ENCODE measurements around the gene KIF2C. TPM values are rescaled to one million over a fixed set of nuclear protein-coding genes. Genes with fewer than 3 reads are reported as not detected.

Gene KIF2C
- total and polyA plus RNA-seq, 9 of the 15 experiments (the other 6 are each of a cell fraction or from before 2014, with no cell fraction given): 84.9 to 226 (median 169) TPM

DNA sequence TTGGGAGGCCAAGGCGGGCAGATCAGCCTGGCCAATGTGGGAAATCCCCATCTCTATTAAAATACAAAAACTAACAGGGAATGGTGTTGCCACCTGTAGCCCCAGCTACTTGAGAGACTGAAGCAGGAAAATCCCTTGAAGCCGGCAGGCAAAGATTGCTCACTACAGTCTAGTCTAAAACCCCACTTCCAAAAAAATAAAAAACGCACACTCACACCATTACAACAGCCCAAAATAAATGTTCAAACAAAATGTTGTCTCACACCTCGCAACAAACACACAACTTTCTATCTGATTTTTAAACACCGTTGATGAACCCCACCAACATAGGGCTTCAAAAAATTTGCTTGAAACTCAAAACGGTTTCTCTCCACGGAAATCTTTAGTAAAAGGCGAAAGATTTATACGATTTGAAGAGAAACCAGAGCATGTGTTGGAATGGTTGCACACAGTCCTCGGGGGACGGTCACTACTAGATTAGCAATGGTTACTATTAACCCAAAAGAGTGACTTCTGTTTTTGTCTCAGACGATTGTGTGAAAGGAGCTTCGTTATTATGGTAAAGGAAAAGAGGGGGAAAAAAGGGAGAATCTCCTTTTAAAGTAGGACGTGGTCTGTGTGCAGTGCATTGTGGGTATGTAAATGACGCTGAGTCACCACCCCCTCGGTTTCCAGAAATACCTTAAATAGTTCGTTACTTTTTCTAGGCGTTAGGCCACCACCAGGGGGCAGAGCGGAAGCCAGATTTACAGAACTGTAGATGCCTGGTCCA lies 8.7 kb upstream of the KIF2C start, which contains the start of gene RNU5D-1 (continued):
- TF ChIP-seq, protein P1, sequence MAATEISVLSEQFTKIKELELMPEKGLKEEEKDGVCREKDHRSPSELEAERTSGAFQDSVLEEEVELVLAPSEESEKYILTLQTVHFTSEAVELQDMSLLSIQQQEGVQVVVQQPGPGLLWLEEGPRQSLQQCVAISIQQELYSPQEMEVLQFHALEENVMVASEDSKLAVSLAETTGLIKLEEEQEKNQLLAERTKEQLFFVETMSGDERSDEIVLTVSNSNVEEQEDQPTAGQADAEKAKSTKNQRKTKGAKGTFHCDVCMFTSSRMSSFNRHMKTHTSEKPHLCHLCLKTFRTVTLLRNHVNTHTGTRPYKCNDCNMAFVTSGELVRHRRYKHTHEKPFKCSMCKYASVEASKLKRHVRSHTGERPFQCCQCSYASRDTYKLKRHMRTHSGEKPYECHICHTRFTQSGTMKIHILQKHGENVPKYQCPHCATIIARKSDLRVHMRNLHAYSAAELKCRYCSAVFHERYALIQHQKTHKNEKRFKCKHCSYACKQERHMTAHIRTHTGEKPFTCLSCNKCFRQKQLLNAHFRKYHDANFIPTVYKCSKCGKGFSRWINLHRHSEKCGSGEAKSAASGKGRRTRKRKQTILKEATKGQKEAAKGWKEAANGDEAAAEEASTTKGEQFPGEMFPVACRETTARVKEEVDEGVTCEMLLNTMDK (IDR thresholded peaks at IDR 0.05; ENCODE audit: borderline replicate concordance, insufficient read depth, low read depth, low read length, poor library complexity, severe bottlenecking): peak; percentile 89
- TF ChIP-seq CAMTA2 (CRISPR knock-in tag; conservative IDR thresholded peaks at IDR 0.05): peak; percentile 99
- TF ChIP-seq PPARD (CRISPR knock-in tag; IDR thresholded peaks at IDR 0.05): no peak
- TF ChIP-seq SIRT6 (IDR thresholded peaks at IDR 0.05; ENCODE audit: low read depth, low read length): no peak
- TF ChIP-seq ZNF644 (tag; IDR thresholded peaks at IDR 0.05; ENCODE audit: low read depth): peak; percentile 10; the same call in 1 of the 2 replicates
- peak; percentile 99 for TF ChIP-seq PHB (CRISPR knock-in tag; IDR thresholded peaks at IDR 0.05)
- TF ChIP-seq NUFIP1 (IDR thresholded peaks at IDR 0.05; ENCODE audit: partially characterized antibody): peak; percentile 98
- TF ChIP-seq DDX20 (tag; IDR thresholded peaks at IDR 0.05; ENCODE audit: low read depth): peak; percentile 82
- TF ChIP-seq ARHGAP35 (IDR thresholded peaks at IDR 0.05; ENCODE audit: partially characterized antibody): peak; percentile 100
- TF ChIP-seq ZNF584 (CRISPR knock-in tag; IDR thresholded peaks at IDR 0.05; ENCODE audit: low read depth): peak; percentile 91
- TF ChIP-seq, protein P2, sequence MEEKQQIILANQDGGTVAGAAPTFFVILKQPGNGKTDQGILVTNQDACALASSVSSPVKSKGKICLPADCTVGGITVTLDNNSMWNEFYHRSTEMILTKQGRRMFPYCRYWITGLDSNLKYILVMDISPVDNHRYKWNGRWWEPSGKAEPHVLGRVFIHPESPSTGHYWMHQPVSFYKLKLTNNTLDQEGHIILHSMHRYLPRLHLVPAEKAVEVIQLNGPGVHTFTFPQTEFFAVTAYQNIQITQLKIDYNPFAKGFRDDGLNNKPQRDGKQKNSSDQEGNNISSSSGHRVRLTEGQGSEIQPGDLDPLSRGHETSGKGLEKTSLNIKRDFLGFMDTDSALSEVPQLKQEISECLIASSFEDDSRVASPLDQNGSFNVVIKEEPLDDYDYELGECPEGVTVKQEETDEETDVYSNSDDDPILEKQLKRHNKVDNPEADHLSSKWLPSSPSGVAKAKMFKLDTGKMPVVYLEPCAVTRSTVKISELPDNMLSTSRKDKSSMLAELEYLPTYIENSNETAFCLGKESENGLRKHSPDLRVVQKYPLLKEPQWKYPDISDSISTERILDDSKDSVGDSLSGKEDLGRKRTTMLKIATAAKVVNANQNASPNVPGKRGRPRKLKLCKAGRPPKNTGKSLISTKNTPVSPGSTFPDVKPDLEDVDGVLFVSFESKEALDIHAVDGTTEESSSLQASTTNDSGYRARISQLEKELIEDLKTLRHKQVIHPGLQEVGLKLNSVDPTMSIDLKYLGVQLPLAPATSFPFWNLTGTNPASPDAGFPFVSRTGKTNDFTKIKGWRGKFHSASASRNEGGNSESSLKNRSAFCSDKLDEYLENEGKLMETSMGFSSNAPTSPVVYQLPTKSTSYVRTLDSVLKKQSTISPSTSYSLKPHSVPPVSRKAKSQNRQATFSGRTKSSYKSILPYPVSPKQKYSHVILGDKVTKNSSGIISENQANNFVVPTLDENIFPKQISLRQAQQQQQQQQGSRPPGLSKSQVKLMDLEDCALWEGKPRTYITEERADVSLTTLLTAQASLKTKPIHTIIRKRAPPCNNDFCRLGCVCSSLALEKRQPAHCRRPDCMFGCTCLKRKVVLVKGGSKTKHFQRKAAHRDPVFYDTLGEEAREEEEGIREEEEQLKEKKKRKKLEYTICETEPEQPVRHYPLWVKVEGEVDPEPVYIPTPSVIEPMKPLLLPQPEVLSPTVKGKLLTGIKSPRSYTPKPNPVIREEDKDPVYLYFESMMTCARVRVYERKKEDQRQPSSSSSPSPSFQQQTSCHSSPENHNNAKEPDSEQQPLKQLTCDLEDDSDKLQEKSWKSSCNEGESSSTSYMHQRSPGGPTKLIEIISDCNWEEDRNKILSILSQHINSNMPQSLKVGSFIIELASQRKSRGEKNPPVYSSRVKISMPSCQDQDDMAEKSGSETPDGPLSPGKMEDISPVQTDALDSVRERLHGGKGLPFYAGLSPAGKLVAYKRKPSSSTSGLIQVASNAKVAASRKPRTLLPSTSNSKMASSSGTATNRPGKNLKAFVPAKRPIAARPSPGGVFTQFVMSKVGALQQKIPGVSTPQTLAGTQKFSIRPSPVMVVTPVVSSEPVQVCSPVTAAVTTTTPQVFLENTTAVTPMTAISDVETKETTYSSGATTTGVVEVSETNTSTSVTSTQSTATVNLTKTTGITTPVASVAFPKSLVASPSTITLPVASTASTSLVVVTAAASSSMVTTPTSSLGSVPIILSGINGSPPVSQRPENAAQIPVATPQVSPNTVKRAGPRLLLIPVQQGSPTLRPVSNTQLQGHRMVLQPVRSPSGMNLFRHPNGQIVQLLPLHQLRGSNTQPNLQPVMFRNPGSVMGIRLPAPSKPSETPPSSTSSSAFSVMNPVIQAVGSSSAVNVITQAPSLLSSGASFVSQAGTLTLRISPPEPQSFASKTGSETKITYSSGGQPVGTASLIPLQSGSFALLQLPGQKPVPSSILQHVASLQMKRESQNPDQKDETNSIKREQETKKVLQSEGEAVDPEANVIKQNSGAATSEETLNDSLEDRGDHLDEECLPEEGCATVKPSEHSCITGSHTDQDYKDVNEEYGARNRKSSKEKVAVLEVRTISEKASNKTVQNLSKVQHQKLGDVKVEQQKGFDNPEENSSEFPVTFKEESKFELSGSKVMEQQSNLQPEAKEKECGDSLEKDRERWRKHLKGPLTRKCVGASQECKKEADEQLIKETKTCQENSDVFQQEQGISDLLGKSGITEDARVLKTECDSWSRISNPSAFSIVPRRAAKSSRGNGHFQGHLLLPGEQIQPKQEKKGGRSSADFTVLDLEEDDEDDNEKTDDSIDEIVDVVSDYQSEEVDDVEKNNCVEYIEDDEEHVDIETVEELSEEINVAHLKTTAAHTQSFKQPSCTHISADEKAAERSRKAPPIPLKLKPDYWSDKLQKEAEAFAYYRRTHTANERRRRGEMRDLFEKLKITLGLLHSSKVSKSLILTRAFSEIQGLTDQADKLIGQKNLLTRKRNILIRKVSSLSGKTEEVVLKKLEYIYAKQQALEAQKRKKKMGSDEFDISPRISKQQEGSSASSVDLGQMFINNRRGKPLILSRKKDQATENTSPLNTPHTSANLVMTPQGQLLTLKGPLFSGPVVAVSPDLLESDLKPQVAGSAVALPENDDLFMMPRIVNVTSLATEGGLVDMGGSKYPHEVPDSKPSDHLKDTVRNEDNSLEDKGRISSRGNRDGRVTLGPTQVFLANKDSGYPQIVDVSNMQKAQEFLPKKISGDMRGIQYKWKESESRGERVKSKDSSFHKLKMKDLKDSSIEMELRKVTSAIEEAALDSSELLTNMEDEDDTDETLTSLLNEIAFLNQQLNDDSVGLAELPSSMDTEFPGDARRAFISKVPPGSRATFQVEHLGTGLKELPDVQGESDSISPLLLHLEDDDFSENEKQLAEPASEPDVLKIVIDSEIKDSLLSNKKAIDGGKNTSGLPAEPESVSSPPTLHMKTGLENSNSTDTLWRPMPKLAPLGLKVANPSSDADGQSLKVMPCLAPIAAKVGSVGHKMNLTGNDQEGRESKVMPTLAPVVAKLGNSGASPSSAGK (IDR thresholded peaks at IDR 0.05): peak; percentile 96
- peak; percentile 78 for TF ChIP-seq ILK (tag; IDR thresholded peaks at IDR 0.05; ENCODE audit: borderline replicate concordance, low read depth)
- peak; percentile 93 for TF ChIP-seq KHSRP (IDR thresholded peaks at IDR 0.05)

All from K562 (cell line).